Medulla oblongata (tissue), 1 donor: ENCODE data around the gene CARTPT.
A peak's percentile ranks its signal among the peaks of the same experiment; 100 is the strongest.

Experiments used
- DNase-seq: peaks from one replicate; pipeline ENCODE4 v3.0.0-alpha.2; 2015; ENCODE audit errors: extremely low spot score

Gene CARTPT

GRCh38 chr5:71737931-71738539 lies 19.0 kb downstream of the CARTPT start:
- no peak for DNase-seq

- DNase-seq: no peak
Measured at GRCh38 chr5:71738662-71739361, 19.7 kb downstream of the CARTPT start.

- no peak for DNase-seq
Measured at GRCh38 chr5:71740015-71740753, 21.1 kb downstream of the CARTPT start.

GRCh38 chr5:71743155-71743554 lies 24.1 kb downstream of the CARTPT start:
- DNase-seq: no peak

GRCh38 chr5:71744009-71744790 lies 25.1 kb downstream of the CARTPT start:
- DNase-seq: no peak

GRCh38 chr5:71747182-71747581 lies 28.1 kb downstream of the CARTPT start:
- DNase-seq: no peak

GRCh38 chr5:71748360-71748759 lies 29.3 kb downstream of the CARTPT start:
- DNase-seq: no peak

GRCh38 chr5:71751422-71751821 lies 32.3 kb downstream of the CARTPT start:
- DNase-seq: no peak

GRCh38 chr5:71752441-71753190 lies 33.5 kb downstream of the CARTPT start:
- DNase-seq: no peak

- peak; percentile 80 for DNase-seq
Measured at GRCh38 chr5:71757590-71758543, 38.8 kb downstream of the CARTPT start.

GRCh38 chr5:71762826-71763225 lies 43.8 kb downstream of the CARTPT start:
- DNase-seq: no peak

- no peak for DNase-seq
Measured at GRCh38 chr5:71767661-71768060, 48.6 kb downstream of the CARTPT start.

- no peak for DNase-seq
Measured at GRCh38 chr5:71769287-71769686, 50.2 kb downstream of the CARTPT start.

- DNase-seq: no peak
Measured at GRCh38 chr5:71770381-71770780, 51.3 kb downstream of the CARTPT start.
